ENCODE results near the gene TCF7L2.
A peak's percentile ranks its signal among the peaks of the same experiment; 100 is the strongest.

The TCF7L2 gene

GRCh38 chr10:113099431-113100183 lies 149.6 kb downstream of the TCF7L2 start:
- Histone ChIP-seq H3K27me3 (ENCODE audit: insufficient read depth, poor library complexity, severe bottlenecking) (no peaks in the 10 kb centered on the region), H3K27ac (replicated peaks) (no peak overlapping the region), H3K4me3 (replicated peaks; ENCODE audit: insufficient read depth, low read length) (no peak overlapping the region)
- TF ChIP-seq POLR2AphosphoS5 (IDR thresholded peaks at IDR 0.05; ENCODE audit: low read depth) (no peak), CTCF (IDR thresholded peaks at IDR 0.05; ENCODE audit: insufficient read depth, low read length) (no peak), SPI1 (IDR thresholded peaks at IDR 0.05; ENCODE audit: borderline replicate concordance, low read depth) (no peak; the same call in 1 of the 2 replicates), REST (IDR thresholded peaks at IDR 0.05; ENCODE audit: insufficient replicate concordance, low read depth) (no peak), GABPA (IDR thresholded peaks at IDR 0.05; ENCODE audit: low read depth) (no peak)
- peak in 1 of 2 experiments; percentile 69 for DNase-seq (ENCODE audit: low read depth in 1 of 2, low spot score in 1 of 2)

GRCh38 chr10:113100281-113100680 lies 150.2 kb downstream of the TCF7L2 start:
- Histone ChIP-seq H3K27ac (replicated peaks) (no peak overlapping the region), H3K27me3 (ENCODE audit: insufficient read depth, poor library complexity, severe bottlenecking) (no peaks in the 10 kb centered on the region), H3K4me3 (replicated peaks; ENCODE audit: insufficient read depth, low read length) (no peak overlapping the region)
- no peak for TF ChIP-seq SPI1 (IDR thresholded peaks at IDR 0.05; ENCODE audit: borderline replicate concordance, low read depth)
- TF ChIP-seq POLR2AphosphoS5 (IDR thresholded peaks at IDR 0.05; ENCODE audit: low read depth), result no peak
- TF ChIP-seq REST (IDR thresholded peaks at IDR 0.05; ENCODE audit: insufficient replicate concordance, low read depth), result no peak
- TF ChIP-seq CTCF (IDR thresholded peaks at IDR 0.05; ENCODE audit: insufficient read depth, low read length), result no peak
- no peak for TF ChIP-seq GABPA (IDR thresholded peaks at IDR 0.05; ENCODE audit: low read depth)
- DNase-seq (ENCODE audit: low read depth in 1 of 2, low spot score in 1 of 2), result no peak

GRCh38 chr10:113103131-113103840 lies 153.2 kb downstream of the TCF7L2 start:
- DNase-seq (ENCODE audit: low read depth in 1 of 2, low spot score in 1 of 2), result no peak
- Histone ChIP-seq H3K27me3 (ENCODE audit: insufficient read depth, poor library complexity, severe bottlenecking) (no peaks in the 10 kb centered on the region), H3K4me3 (replicated peaks; ENCODE audit: insufficient read depth, low read length) (no peak overlapping the region), H3K27ac (replicated peaks) (no peak overlapping the region)
- no peak for TF ChIP-seq POLR2AphosphoS5 (IDR thresholded peaks at IDR 0.05; ENCODE audit: low read depth)
- no peak for TF ChIP-seq GABPA (IDR thresholded peaks at IDR 0.05; ENCODE audit: low read depth)
- no peak for TF ChIP-seq SPI1 (IDR thresholded peaks at IDR 0.05; ENCODE audit: borderline replicate concordance, low read depth)
- TF ChIP-seq CTCF (IDR thresholded peaks at IDR 0.05; ENCODE audit: insufficient read depth, low read length), result no peak
- TF ChIP-seq REST (IDR thresholded peaks at IDR 0.05; ENCODE audit: insufficient replicate concordance, low read depth), result no peak
